ENCODE results near the gene EIF3D.

The EIF3D gene

DNA sequence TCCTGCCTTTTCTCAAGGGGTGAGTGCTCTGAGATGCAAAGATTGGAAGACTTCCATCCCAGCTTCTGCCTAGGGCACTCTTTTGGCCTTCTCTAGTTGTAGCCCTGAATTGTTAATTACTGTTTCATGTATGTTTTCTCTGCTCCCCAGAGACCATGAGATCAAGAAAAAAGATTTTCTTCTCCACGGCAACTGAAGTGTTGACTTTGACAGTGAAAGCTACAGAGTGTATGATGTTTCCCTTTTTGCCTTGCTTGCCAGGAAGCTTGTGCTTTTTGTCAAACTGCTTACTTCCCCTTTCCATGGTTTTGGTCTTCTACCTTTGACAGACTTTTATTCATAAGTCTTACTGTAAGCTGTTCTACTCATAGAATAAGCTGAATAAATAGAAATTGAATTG is 23.3 kb upstream of the EIF3D start:
- no peaks in the 10 kb centered on the region for H4K20me1 ChIP-seq (ENCODE audit: insufficient read depth, low read length)
- no peaks in the 10 kb centered on the region for H3K9me3 ChIP-seq (replicated peaks; ENCODE audit: insufficient read depth, low read length)
- H3K9me2 ChIP-seq (replicated peaks; ENCODE audit: insufficient read depth, low read length): no peaks in the 10 kb centered on the region
- H3K4me1 ChIP-seq (ENCODE audit: low read length): no peaks in the 10 kb centered on the region
- H3K27me3 ChIP-seq (replicated peaks; ENCODE audit: insufficient read depth, low read length): peaks cover 76% of the 10 kb centered on the region
- no peak overlapping the region for H2AFZ ChIP-seq (ENCODE audit: low read length)
- no peak overlapping the region for H3K9ac ChIP-seq (ENCODE audit: low read length)
- no peak for DNase-seq
- H3F3A ChIP-seq (ENCODE audit: insufficient read depth, low read length): no peaks in the 10 kb centered on the region
- no peak overlapping the region for H3K4me2 ChIP-seq (ENCODE audit: low read depth, low read length)
- no peak overlapping the region for H3K4me3 ChIP-seq (ENCODE audit: low read length)
- H3K27ac ChIP-seq (ENCODE audit: low read length): no peak overlapping the region
- TF ChIP-seq, protein P1, sequence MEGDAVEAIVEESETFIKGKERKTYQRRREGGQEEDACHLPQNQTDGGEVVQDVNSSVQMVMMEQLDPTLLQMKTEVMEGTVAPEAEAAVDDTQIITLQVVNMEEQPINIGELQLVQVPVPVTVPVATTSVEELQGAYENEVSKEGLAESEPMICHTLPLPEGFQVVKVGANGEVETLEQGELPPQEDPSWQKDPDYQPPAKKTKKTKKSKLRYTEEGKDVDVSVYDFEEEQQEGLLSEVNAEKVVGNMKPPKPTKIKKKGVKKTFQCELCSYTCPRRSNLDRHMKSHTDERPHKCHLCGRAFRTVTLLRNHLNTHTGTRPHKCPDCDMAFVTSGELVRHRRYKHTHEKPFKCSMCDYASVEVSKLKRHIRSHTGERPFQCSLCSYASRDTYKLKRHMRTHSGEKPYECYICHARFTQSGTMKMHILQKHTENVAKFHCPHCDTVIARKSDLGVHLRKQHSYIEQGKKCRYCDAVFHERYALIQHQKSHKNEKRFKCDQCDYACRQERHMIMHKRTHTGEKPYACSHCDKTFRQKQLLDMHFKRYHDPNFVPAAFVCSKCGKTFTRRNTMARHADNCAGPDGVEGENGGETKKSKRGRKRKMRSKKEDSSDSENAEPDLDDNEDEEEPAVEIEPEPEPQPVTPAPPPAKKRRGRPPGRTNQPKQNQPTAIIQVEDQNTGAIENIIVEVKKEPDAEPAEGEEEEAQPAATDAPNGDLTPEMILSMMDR (IDR thresholded peaks at IDR 0.05; ENCODE audit: low read length): no peak
- TF ChIP-seq EZH2phosphoT487 (IDR thresholded peaks at IDR 0.05; ENCODE audit: low read length): no peak
- TF ChIP-seq EZH2 (optimal IDR thresholded peaks at IDR 0.05; ENCODE audit: low read depth, low read length): no peak
- H3K36me3 ChIP-seq (replicated peaks; ENCODE audit: insufficient read depth, low read length): no peaks in the 10 kb centered on the region
- H3K79me2 ChIP-seq (ENCODE audit: low read length): no peaks in the 10 kb centered on the region

- Histone ChIP-seq H3K27ac (ENCODE audit: low read length) (no peak overlapping the region), H3K27me3 (replicated peaks; ENCODE audit: insufficient read depth, low read length) (peaks cover 73% of the 10 kb centered on the region), H3K4me3 (ENCODE audit: low read length) (no peak overlapping the region), H4K20me1 (ENCODE audit: insufficient read depth, low read length) (no peaks in the 10 kb centered on the region), H3K9me2 (replicated peaks; ENCODE audit: insufficient read depth, low read length) (no peaks in the 10 kb centered on the region), H3K9me3 (replicated peaks; ENCODE audit: insufficient read depth, low read length) (no peaks in the 10 kb centered on the region), H2AFZ (ENCODE audit: low read length) (no peak overlapping the region), H3K9ac (ENCODE audit: low read length) (no peak overlapping the region), H3K4me2 (ENCODE audit: low read depth, low read length) (no peak overlapping the region), H3K4me1 (ENCODE audit: low read length) (no peaks in the 10 kb centered on the region), H3K79me2 (ENCODE audit: low read length) (no peaks in the 10 kb centered on the region), H3K36me3 (replicated peaks; ENCODE audit: insufficient read depth, low read length) (no peaks in the 10 kb centered on the region), H3F3A (ENCODE audit: insufficient read depth, low read length) (no peaks in the 10 kb centered on the region)
- DNase-seq: no peak
- TF ChIP-seq EZH2 (optimal IDR thresholded peaks at IDR 0.05; ENCODE audit: low read depth, low read length) (no peak), EZH2phosphoT487 (IDR thresholded peaks at IDR 0.05; ENCODE audit: low read length) (no peak)
- TF ChIP-seq, protein P1 (IDR thresholded peaks at IDR 0.05; ENCODE audit: low read length): no peak
Measured at GRCh38 chr22:36550701-36551495, 21.9 kb upstream of the EIF3D start.

GRCh38 chr22:36549033-36549432 is 20.1 kb upstream of the EIF3D start:
- H3F3A ChIP-seq (ENCODE audit: insufficient read depth, low read length): no peaks in the 10 kb centered on the region
- H3K4me2 ChIP-seq (ENCODE audit: low read depth, low read length): no peak overlapping the region
- TF ChIP-seq EZH2phosphoT487 (IDR thresholded peaks at IDR 0.05; ENCODE audit: low read length): no peak
- TF ChIP-seq, protein P1 (IDR thresholded peaks at IDR 0.05; ENCODE audit: low read length): no peak
- TF ChIP-seq EZH2 (optimal IDR thresholded peaks at IDR 0.05; ENCODE audit: low read depth, low read length): no peak
- no peak overlapping the region for H3K4me3 ChIP-seq (ENCODE audit: low read length)
- H3K9me2 ChIP-seq (replicated peaks; ENCODE audit: insufficient read depth, low read length): no peaks in the 10 kb centered on the region
- no peak overlapping the region for H3K9ac ChIP-seq (ENCODE audit: low read length)
- H3K36me3 ChIP-seq (replicated peaks; ENCODE audit: insufficient read depth, low read length): no peaks in the 10 kb centered on the region
- H2AFZ ChIP-seq (ENCODE audit: low read length): no peak overlapping the region
- no peak for DNase-seq
- no peaks in the 10 kb centered on the region for H3K4me1 ChIP-seq (ENCODE audit: low read length)
- H3K9me3 ChIP-seq (replicated peaks; ENCODE audit: insufficient read depth, low read length): no peaks in the 10 kb centered on the region
- H3K79me2 ChIP-seq (ENCODE audit: low read length): no peaks in the 10 kb centered on the region
- no peaks in the 10 kb centered on the region for H4K20me1 ChIP-seq (ENCODE audit: insufficient read depth, low read length)
- H3K27me3 ChIP-seq (replicated peaks; ENCODE audit: insufficient read depth, low read length): peaks cover 72% of the 10 kb centered on the region
- no peak overlapping the region for H3K27ac ChIP-seq (ENCODE audit: low read length)
